ENCODE data around the gene BIRC7.

The BIRC7 gene

DNA sequence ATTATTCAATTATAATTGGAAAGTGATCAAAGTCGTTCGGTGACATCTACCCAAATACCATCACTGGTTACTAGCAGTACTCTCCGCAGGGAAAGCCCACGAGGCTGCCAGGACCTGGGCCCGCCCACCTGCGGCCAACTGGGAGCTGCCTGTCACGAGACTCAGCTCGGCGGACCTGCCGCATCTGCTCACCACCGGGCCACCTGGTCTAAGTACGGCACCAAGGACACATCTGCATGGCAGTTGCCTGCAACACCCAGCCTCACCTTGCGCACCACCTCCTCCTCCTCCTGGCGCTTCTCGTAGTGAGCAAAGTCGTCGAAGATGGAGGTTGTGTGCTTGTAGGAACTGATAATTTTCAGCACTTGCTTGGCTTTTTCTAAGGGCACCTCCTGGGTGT lies 33.7 kb upstream of the BIRC7 start:
- H3K79me2 ChIP-seq (ENCODE audit: insufficient read depth, low read length): peaks cover 6% of the 10 kb centered on the region; the same call in 1 of the 2 replicates
- TF ChIP-seq EZH2 (IDR thresholded peaks at IDR 0.05; ENCODE audit: borderline replicate concordance, low read length): no peak
- TF ChIP-seq, protein P1, sequence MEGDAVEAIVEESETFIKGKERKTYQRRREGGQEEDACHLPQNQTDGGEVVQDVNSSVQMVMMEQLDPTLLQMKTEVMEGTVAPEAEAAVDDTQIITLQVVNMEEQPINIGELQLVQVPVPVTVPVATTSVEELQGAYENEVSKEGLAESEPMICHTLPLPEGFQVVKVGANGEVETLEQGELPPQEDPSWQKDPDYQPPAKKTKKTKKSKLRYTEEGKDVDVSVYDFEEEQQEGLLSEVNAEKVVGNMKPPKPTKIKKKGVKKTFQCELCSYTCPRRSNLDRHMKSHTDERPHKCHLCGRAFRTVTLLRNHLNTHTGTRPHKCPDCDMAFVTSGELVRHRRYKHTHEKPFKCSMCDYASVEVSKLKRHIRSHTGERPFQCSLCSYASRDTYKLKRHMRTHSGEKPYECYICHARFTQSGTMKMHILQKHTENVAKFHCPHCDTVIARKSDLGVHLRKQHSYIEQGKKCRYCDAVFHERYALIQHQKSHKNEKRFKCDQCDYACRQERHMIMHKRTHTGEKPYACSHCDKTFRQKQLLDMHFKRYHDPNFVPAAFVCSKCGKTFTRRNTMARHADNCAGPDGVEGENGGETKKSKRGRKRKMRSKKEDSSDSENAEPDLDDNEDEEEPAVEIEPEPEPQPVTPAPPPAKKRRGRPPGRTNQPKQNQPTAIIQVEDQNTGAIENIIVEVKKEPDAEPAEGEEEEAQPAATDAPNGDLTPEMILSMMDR (IDR thresholded peaks at IDR 0.05; ENCODE audit: low read length): no peak
- H3K4me3 ChIP-seq (ENCODE audit: low read depth, low read length, poor library complexity, severe bottlenecking): no peak overlapping the region
- H3F3A ChIP-seq (ENCODE audit: insufficient read depth, low read length): no peaks in the 10 kb centered on the region
- H3K4me1 ChIP-seq (ENCODE audit: insufficient read depth, low read length, severe bottlenecking): no peaks in the 10 kb centered on the region
- no peaks in the 10 kb centered on the region for H3K9me2 ChIP-seq (ENCODE audit: low read depth, low read length)
- no peak overlapping the region for H3K27ac ChIP-seq (ENCODE audit: low read depth, low read length, poor library complexity, severe bottlenecking)
- no peak overlapping the region for H3K9ac ChIP-seq (ENCODE audit: low read length)
- H2AFZ ChIP-seq (ENCODE audit: low read length): no peak overlapping the region
- peaks cover 2% of the 10 kb centered on the region; the same call in 1 of the 2 replicates for H4K20me1 ChIP-seq (ENCODE audit: insufficient read depth, low read length)
- no peaks in the 10 kb centered on the region for H3K9me3 ChIP-seq (ENCODE audit: low read length)
- H3K4me2 ChIP-seq (ENCODE audit: low read length): no peak overlapping the region
- H3K27me3 ChIP-seq (ENCODE audit: insufficient read depth, low read length): no peaks in the 10 kb centered on the region
- H3K36me3 ChIP-seq (ENCODE audit: insufficient read depth, low read length): peaks cover 70% of the 10 kb centered on the region

DNA sequence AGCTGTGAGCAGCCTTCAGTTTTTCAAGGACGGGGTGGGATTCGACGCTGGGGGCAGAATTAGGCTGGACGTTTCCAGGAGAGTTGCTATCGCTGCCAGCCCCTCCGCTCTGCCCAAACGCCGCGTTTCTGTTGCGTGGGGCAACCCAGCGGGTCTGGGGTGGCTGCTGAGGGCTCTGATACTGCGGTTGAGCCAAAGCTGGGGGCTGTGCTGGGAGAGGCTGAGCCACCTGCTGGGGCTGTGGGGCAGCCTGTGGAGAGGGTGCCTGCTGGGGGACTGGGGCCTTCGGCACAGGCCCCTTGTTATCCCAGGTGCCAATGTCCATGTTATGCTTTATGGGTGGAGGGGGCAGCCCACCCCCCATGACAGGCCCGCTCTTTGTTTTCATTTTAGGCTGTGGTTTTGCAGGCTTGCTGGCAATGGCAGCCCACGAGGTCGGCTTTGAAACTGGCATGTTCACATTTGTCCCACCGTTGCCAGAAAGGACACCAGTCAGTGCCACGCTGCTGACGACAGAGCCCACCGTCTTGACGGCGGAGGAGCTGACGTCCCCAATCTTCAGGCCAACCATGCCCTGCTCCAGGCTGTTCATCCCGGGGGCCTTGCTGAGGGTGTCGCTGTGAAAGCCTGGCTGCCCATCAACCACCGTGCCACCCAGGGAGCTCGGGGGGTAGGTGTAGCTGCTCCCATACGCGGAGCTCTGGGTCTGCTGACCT lies 32.7 kb upstream of the BIRC7 start:
- Histone ChIP-seq H3K4me2 (ENCODE audit: low read length) (no peak overlapping the region), H3K79me2 (ENCODE audit: insufficient read depth, low read length) (peaks cover 9% of the 10 kb centered on the region; the same call in 1 of the 2 replicates), H4K20me1 (ENCODE audit: insufficient read depth, low read length) (peaks cover 2% of the 10 kb centered on the region; the same call in 1 of the 2 replicates), H3K27ac (ENCODE audit: low read depth, low read length, poor library complexity, severe bottlenecking) (no peak overlapping the region), H3K36me3 (ENCODE audit: insufficient read depth, low read length) (peaks cover 73% of the 10 kb centered on the region), H3K9ac (ENCODE audit: low read length) (no peak overlapping the region), H3K4me3 (ENCODE audit: low read depth, low read length, poor library complexity, severe bottlenecking) (no peak overlapping the region), H3K4me1 (ENCODE audit: insufficient read depth, low read length, severe bottlenecking) (no peaks in the 10 kb centered on the region), H3F3A (ENCODE audit: insufficient read depth, low read length) (no peaks in the 10 kb centered on the region), H3K27me3 (ENCODE audit: insufficient read depth, low read length) (no peaks in the 10 kb centered on the region), H3K9me3 (ENCODE audit: low read length) (no peaks in the 10 kb centered on the region), H2AFZ (ENCODE audit: low read length) (no peak overlapping the region), H3K9me2 (ENCODE audit: low read depth, low read length) (no peaks in the 10 kb centered on the region)
- no peak for TF ChIP-seq EZH2 (IDR thresholded peaks at IDR 0.05; ENCODE audit: borderline replicate concordance, low read length)
- TF ChIP-seq, protein P1 (IDR thresholded peaks at IDR 0.05; ENCODE audit: low read length): no peak

DNA sequence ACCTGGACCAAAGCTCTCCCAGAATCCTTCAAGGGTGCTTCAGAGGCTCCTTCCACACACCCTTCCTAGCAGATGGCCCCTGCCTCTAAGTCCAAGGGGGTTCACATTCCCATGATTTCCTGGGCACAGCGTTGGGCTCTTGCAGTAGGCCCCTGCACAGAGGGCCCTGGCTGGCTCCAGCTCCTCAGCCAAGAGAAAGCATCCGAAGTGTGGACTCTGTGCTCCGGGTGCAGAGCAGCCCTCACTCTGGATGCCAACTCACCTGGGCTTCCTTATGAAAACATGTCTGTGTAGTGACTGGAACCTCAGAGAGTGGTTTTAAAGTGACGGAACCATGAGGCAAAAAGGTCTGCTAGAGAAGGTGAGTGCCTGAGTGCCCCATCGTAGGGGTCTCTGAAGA lies 31.3 kb upstream of the BIRC7 start:
- H3K4me1 ChIP-seq (ENCODE audit: insufficient read depth, low read length, severe bottlenecking): no peaks in the 10 kb centered on the region
- peaks cover 84% of the 10 kb centered on the region for H3K36me3 ChIP-seq (ENCODE audit: insufficient read depth, low read length)
- no peaks in the 10 kb centered on the region for H3K9me2 ChIP-seq (ENCODE audit: low read depth, low read length)
- no peaks in the 10 kb centered on the region for H3K9me3 ChIP-seq (ENCODE audit: low read length)
- no peaks in the 10 kb centered on the region for H3F3A ChIP-seq (ENCODE audit: insufficient read depth, low read length)
- TF ChIP-seq, protein P1 (IDR thresholded peaks at IDR 0.05; ENCODE audit: low read length): no peak
- TF ChIP-seq EZH2 (IDR thresholded peaks at IDR 0.05; ENCODE audit: borderline replicate concordance, low read length): no peak
- H3K79me2 ChIP-seq (ENCODE audit: insufficient read depth, low read length): peaks cover 14% of the 10 kb centered on the region
- peaks cover 2% of the 10 kb centered on the region; the same call in 1 of the 2 replicates for H4K20me1 ChIP-seq (ENCODE audit: insufficient read depth, low read length)
- no peak overlapping the region for H3K27ac ChIP-seq (ENCODE audit: low read depth, low read length, poor library complexity, severe bottlenecking)
- no peak overlapping the region for H3K4me3 ChIP-seq (ENCODE audit: low read depth, low read length, poor library complexity, severe bottlenecking)
- no peaks in the 10 kb centered on the region for H3K27me3 ChIP-seq (ENCODE audit: insufficient read depth, low read length)
- no peak overlapping the region for H3K4me2 ChIP-seq (ENCODE audit: low read length)
- H2AFZ ChIP-seq (ENCODE audit: low read length): no peak overlapping the region
- no peak overlapping the region for H3K9ac ChIP-seq (ENCODE audit: low read length)

All from OCI-LY1 (cell line).